B cell (primary cell): ENCODE results near the gene TSPAN18. TPM values are rescaled to one million over a fixed set of nuclear protein-coding genes. Genes with fewer than 3 reads are reported as not detected.

ENCODE experiments used
- ATAC-seq: fragments of 200-7000 bp; cut with Tn5 transposase; one replicate; pipeline ENCODE4 v1.10.0; 2021; ENCODE audit warnings: low read depth, mild to moderate bottlenecking, moderate number of reproducible peaks, moderate library complexity
- CTCF ChIA-PET: fragments of 350-600 bp; sonication (Branson Sonifier 250); formaldehyde crosslinking; loops from one replicate; lab custom pipeline; 2021; ENCODE audit warnings: antibody characterized with exemption, inconsistent platforms; lab: Charles Lee
- POLR2A ChIA-PET: fragments of 350-600 bp; sonication (Branson Sonifier 250); formaldehyde crosslinking; loops from one replicate; lab custom pipeline; 2021; ENCODE audit warnings: antibody characterized with exemption; lab: Charles Lee
- DNase-seq: peaks from one replicate; pipeline ENCODE4 v3.0.0; 2013
- H2AFZ ChIP-seq: 2 replicates; pipeline ENCODE4 v1.6.1; 2012; ENCODE audit warnings: mild to moderate bottlenecking, low read depth, low read length; ENCODE audit not compliant: insufficient read depth, poor library complexity, severe bottlenecking
- H3K27ac ChIP-seq, 2 donors: 1 replicate in 1 of 2; 2 replicates in 1 of 2; pipeline ENCODE4 v1.5.1; 2012 to 2013; ENCODE audit warnings: low read length in 2 of 2, mild to moderate bottlenecking in 2 of 2, moderate library complexity in 1 of 2
- H3K27me3 ChIP-seq, 4 experiments: fragments of 200-600 bp in 1 of 4; sonication (generic) in 1 of 4; replicated peaks in 1 of 4; 1 replicate in 2 of 4; 2 replicates in 2 of 4; pipeline versions ENCODE4 v1.6.1 to v1.7.0; 2013 to 2016; ENCODE audit warnings: low read length in 3 of 4, mild to moderate bottlenecking in 2 of 4, mixed read lengths in 1 of 4, moderate library complexity in 1 of 4; ENCODE audit not compliant: insufficient read depth in 4 of 4, control insufficient read depth in 3 of 4; ENCODE audit errors: control extremely low read depth in 1 of 4
- H3K36me3 ChIP-seq, 2 experiments: replicated peaks in 1 of 2; 1 replicate in 1 of 2; 2 replicates in 1 of 2; pipeline versions ENCODE4 v1.6.1 to v1.7.1; 2013; ENCODE audit warnings: low read length in 1 of 2; ENCODE audit not compliant: insufficient read depth in 2 of 2, control insufficient read depth in 1 of 2; ENCODE audit errors: control extremely low read depth in 1 of 2, extremely low read depth in 1 of 2
- H3K4me1 ChIP-seq, 2 donors: fragments of 200-600 bp in 1 of 2; sonication (generic) in 1 of 2; 1 replicate in 1 of 2; 2 replicates in 1 of 2; pipeline versions ENCODE4 v1.5.1 to v1.6.1; 2013 to 2017; ENCODE audit warnings: low read length in 2 of 2; ENCODE audit not compliant: control insufficient read depth in 2 of 2, insufficient read depth in 2 of 2
- H3K4me2 ChIP-seq: replicated peaks from 2 replicates; pipeline ENCODE3; 2012; ENCODE audit warnings: mild to moderate bottlenecking, low read depth, low read length; ENCODE audit not compliant: poor library complexity, severe bottlenecking
- H3K4me3 ChIP-seq, 5 experiments: fragments of 200-600 bp in 1 of 5; sonication (generic) in 1 of 5; 1 replicate in 3 of 5; 2 replicates in 2 of 5; pipeline versions ENCODE4 v1.5.1 to v1.7.0; 2011 to 2016; ENCODE audit warnings: low read length in 4 of 5, mild to moderate bottlenecking in 4 of 5, low read depth in 2 of 5, control low read depth in 1 of 5, moderate library complexity in 1 of 5; ENCODE audit not compliant: insufficient read depth in 1 of 5; ENCODE audit errors: control extremely low read depth in 1 of 5, extremely low read depth in 1 of 5
- H3K79me2 ChIP-seq: fragments of 200-600 bp; sonication (generic); one replicate; pipeline ENCODE4 v1.6.0; 2016; ENCODE audit warnings: low read length; ENCODE audit not compliant: control insufficient read depth, insufficient read depth
- H3K9ac ChIP-seq: fragments of 200-600 bp; sonication (generic); 2 replicates; pipeline ENCODE4 v1.6.1; 2017; ENCODE audit warnings: mild to moderate bottlenecking, low read length, moderate library complexity
- H3K9me3 ChIP-seq, 3 donors: one replicate each; pipeline versions ENCODE4 v1.6.1 to v1.7.1; 2013; ENCODE audit warnings: low read length in 2 of 3; ENCODE audit not compliant: control insufficient read depth in 2 of 3, insufficient read depth in 1 of 3; ENCODE audit errors: control extremely low read depth in 1 of 3
- H4K20me1 ChIP-seq: 2 replicates; pipeline ENCODE4 v1.6.0; 2012; ENCODE audit warnings: mild to moderate bottlenecking, low read length; ENCODE audit not compliant: insufficient read depth, control insufficient read depth, poor library complexity, severe bottlenecking
- H3K27ac Mint-ChIP-seq: one replicate; pipeline ENCODE4 v1.8.0; 2021; ENCODE audit warnings: mixed read lengths
- H3K27me3 Mint-ChIP-seq: one replicate; pipeline ENCODE4 v1.8.0; 2021; ENCODE audit warnings: mixed read lengths
- H3K4me1 Mint-ChIP-seq: one replicate; pipeline ENCODE4 v1.8.0; 2021; ENCODE audit warnings: mixed read lengths
- H3K4me3 Mint-ChIP-seq: one replicate; pipeline ENCODE4 v1.8.0; 2021; ENCODE audit warnings: mixed read lengths
- H3K9me3 Mint-ChIP-seq: one replicate; pipeline ENCODE4 v1.8.0; 2022; ENCODE audit warnings: mixed read lengths; ENCODE audit not compliant: insufficient read depth
- CTCF ChIP-seq: fragments of 200-600 bp; IDR thresholded peaks from one replicate; pipeline ENCODE4 v1.8.0; 2022; ENCODE audit warnings: antibody characterized with exemption, mild to moderate bottlenecking
- EZH2 ChIP-seq: IDR thresholded peaks from 2 replicates; pipeline ENCODE4 v1.6.1; 2012; ENCODE audit warnings: borderline replicate concordance, low read depth, mild to moderate bottlenecking, moderate library complexity, low read length; ENCODE audit not compliant: insufficient read depth, poor library complexity, severe bottlenecking
- WGBS: methylation state at CpG from one replicate; pipeline ENCODE4 v1.1.5; 2013; ENCODE audit warnings: missing lambda C conversion rate; ENCODE audit not compliant: insufficient coverage; 5-methylcytosine and 5-hydroxymethylcytosine counted together
- intact Hi-C: fragments of 100-400 bp; cut with micrococcal nuclease; formaldehyde crosslinking; loops from one replicate; pipeline ENCODE4 v1.10.0; 2022
- polyA plus RNA-seq: library from polyadenylated mRNA; depleted of rRNA; stranded (reverse); fragments of >200 nt; gene quantifications from 2 replicates; pipeline ENCODE4 v1.2.3, GENCODE V29; 2012
- total RNA-seq, 2 donors: library from RNA; stranded (reverse); fragments of 120-200 nt in 1 of 2; gene quantifications; 1 replicate in 1 of 2; 2 replicates in 1 of 2; pipeline versions ENCODE4 v1.2.3 to v1.2.4, GENCODE V29; 2013 to 2022

The TSPAN18 gene
- total and polyA plus RNA-seq, 2 donors (not counting 1 experiment from before 2014, with no cell fraction given): 0.75 to 2.0 TPM

GRCh38 chr11:44818110-44818509 is 91.3 kb downstream of the TSPAN18 start:
- no peaks in the 10 kb centered on the region for H3K4me1 Mint-ChIP-seq
- Histone ChIP-seq H3K36me3 (no peaks in the 10 kb centered on the region), H3K79me2 (no peaks in the 10 kb centered on the region), H3K4me1 (no peaks in the 10 kb centered on the region), H3K27me3 (no peaks in the 10 kb centered on the region), H2AFZ (no peak overlapping the region), H3K9ac (no peak overlapping the region), H3K9me3 (peaks cover 0 to 3% (median 0%) of the 10 kb centered on the region in 3 donors), H4K20me1 (no peaks in the 10 kb centered on the region), H3K4me2 (no peak overlapping the region), H3K4me3 (no peak overlapping the region), H3K27ac (no peak overlapping the region)
- WGBS: 92% methylated on average over 4 of the region's 4 CpGs
- TF ChIP-seq EZH2 (no peak), CTCF (no peak)
- no peak for ATAC-seq
- intact Hi-C loops: no loop called here
- no peak overlapping the region for H3K27ac Mint-ChIP-seq
- CTCF ChIA-PET: no interaction called here
- POLR2A ChIA-PET: no interaction called here
- no peaks in the 10 kb centered on the region for H3K9me3 Mint-ChIP-seq
- H3K4me3 Mint-ChIP-seq: no peak overlapping the region
- no peak for DNase-seq
- no peaks in the 10 kb centered on the region for H3K27me3 Mint-ChIP-seq

GRCh38 chr11:44819346-44819745 is 92.6 kb downstream of the TSPAN18 start:
- WGBS: 98% methylated on average over 4 of the region's 8 CpGs
- H3K27ac Mint-ChIP-seq: no peak overlapping the region
- ChIA-PET CTCF (no interaction called here), POLR2A (no interaction called here)
- no peaks in the 10 kb centered on the region for H3K4me1 ChIP-seq
- no peak overlapping the region for H3K4me3 ChIP-seq
- H3K4me2 ChIP-seq: no peak overlapping the region
- no peaks in the 10 kb centered on the region for H3K27me3 Mint-ChIP-seq
- intact Hi-C loops: no loop called here
- H3K9ac ChIP-seq: no peak overlapping the region
- no peaks in the 10 kb centered on the region for H4K20me1 ChIP-seq
- no peak overlapping the region for H3K4me3 Mint-ChIP-seq
- no peaks in the 10 kb centered on the region for H3K9me3 Mint-ChIP-seq
- no peak for DNase-seq
- H3K4me1 Mint-ChIP-seq: no peaks in the 10 kb centered on the region
- H3K27me3 ChIP-seq: no peaks in the 10 kb centered on the region
- peaks cover 0 to 5% (median 0%) of the 10 kb centered on the region in 3 donors for H3K9me3 ChIP-seq
- no peaks in the 10 kb centered on the region for H3K79me2 ChIP-seq
- no peak overlapping the region for H3K27ac ChIP-seq
- no peaks in the 10 kb centered on the region for H3K36me3 ChIP-seq
- ATAC-seq: no peak
- H2AFZ ChIP-seq: no peak overlapping the region
- TF ChIP-seq EZH2 (no peak), CTCF (no peak)
